ENCODE measurements around the gene CCDC6.
"Not testable (repeated sequence)": the region's sequence is repeated elsewhere in the genome, so short reads cannot be mapped to it uniquely, and the experiment has no call there.

CCDC6 gene

GRCh38 chr10:59905066-59905730 lies 1.2 kb downstream of the CCDC6 start:
- peak; percentile 68 for DNase-seq

- DNase-seq, result no peak
Measured at GRCh38 chr10:59904426-59905065, 1.8 kb downstream of the CCDC6 start.

GRCh38 chr10:59903871-59904270 lies 2.5 kb downstream of the CCDC6 start:
- no peak for DNase-seq

GRCh38 chr10:59902016-59902415 lies 4.3 kb downstream of the CCDC6 start:
- no peak for DNase-seq

- no peak for DNase-seq
Measured at GRCh38 chr10:59901470-59901869, 4.9 kb downstream of the CCDC6 start.

GRCh38 chr10:59900048-59900727 lies 6.2 kb downstream of the CCDC6 start:
- DNase-seq, result no peak

- DNase-seq, result no peak
Measured at GRCh38 chr10:59898125-59898835, 8.1 kb downstream of the CCDC6 start.

GRCh38 chr10:59896191-59896590 lies 10.2 kb downstream of the CCDC6 start:
- DNase-seq, result peak; percentile 6

GRCh38 chr10:59895629-59896116 lies 10.7 kb downstream of the CCDC6 start:
- DNase-seq, result no peak

GRCh38 chr10:59894114-59894513 lies 12.2 kb downstream of the CCDC6 start:
- no peak for DNase-seq

- DNase-seq, result no peak
Measured at GRCh38 chr10:59892697-59893096, 13.7 kb downstream of the CCDC6 start.

GRCh38 chr10:59891936-59892335 lies 14.4 kb downstream of the CCDC6 start:
- no peak for DNase-seq

- no peak for DNase-seq
Measured at GRCh38 chr10:59891349-59891748, 15.0 kb downstream of the CCDC6 start.

- DNase-seq, result no peak
Measured at GRCh38 chr10:59888781-59889435, 17.4 kb downstream of the CCDC6 start.

GRCh38 chr10:59887972-59888640 lies 18.2 kb downstream of the CCDC6 start:
- DNase-seq, result no peak

- DNase-seq, result no peak
Measured at GRCh38 chr10:59887006-59887405, 19.4 kb downstream of the CCDC6 start.

GRCh38 chr10:59885430-59886134 lies 20.8 kb downstream of the CCDC6 start:
- DNase-seq, result no peak

- DNase-seq, result not testable (repeated sequence)
Measured at GRCh38 chr10:59884893-59885292, 21.5 kb downstream of the CCDC6 start.

GRCh38 chr10:59881640-59882039 lies 24.7 kb downstream of the CCDC6 start:
- no peak for DNase-seq

- DNase-seq, result no peak
Measured at GRCh38 chr10:59880971-59881510, 25.3 kb downstream of the CCDC6 start.

GRCh38 chr10:59880019-59880717 lies 26.2 kb downstream of the CCDC6 start:
- DNase-seq, result no peak
